Endothelial cell of umbilical vein (primary cell): Measurements from ENCODE around the gene ARL3. TPM values are rescaled to one million over a fixed set of nuclear protein-coding genes. Genes with fewer than 3 reads are reported as not detected.

Source experiments
- BruUV-seq: library from RNA; stranded (reverse); fragments of 400-500 nt; replicated peaks from 2 replicates; lab custom pipeline; 2021; lab: Mats Ljungman, UMichigan
- CTCF ChIA-PET: fragments of 300-600, 350-600 bp; sonication (Branson Sonifier 250); formaldehyde crosslinking; loops from one replicate; lab custom pipeline; 2021; ENCODE audit warnings: antibody characterized with exemption, inconsistent platforms; lab: Charles Lee
- POLR2A ChIA-PET: fragments of 300-600, 350-600 bp; sonication (Branson Sonifier 250); formaldehyde crosslinking; loops from one replicate; lab custom pipeline; 2021; ENCODE audit warnings: antibody characterized with exemption, inconsistent platforms; lab: Charles Lee
- DNase-seq: peaks from one replicate; pipeline ENCODE4 v3.0.0-alpha.2; 2011; ENCODE audit warnings: low read depth, low spot score
- FAIRE-seq: peaks from 2 replicates; lab custom pipeline; 2011; peaks lifted over from hg19 to GRCh38; lab: Jason Lieb, UNC
- H2AFZ ChIP-seq: 2 replicates; pipeline ENCODE4 v1.6.0; 2012; ENCODE audit warnings: low read depth, low read length, control low read depth, inconsistent platforms
- H3K27ac ChIP-seq: 2 replicates; pipeline ENCODE4 v1.5.1; 2011; ENCODE audit warnings: low read depth, mild to moderate bottlenecking, control low read depth, low read length, moderate library complexity; ENCODE audit not compliant: insufficient read depth
- H3K27me3 ChIP-seq, 2 experiments: 2 replicates each; pipeline versions ENCODE4 v1.6.0 to v1.6.1; 2011; ENCODE audit warnings: low read length in 2 of 2, mixed read lengths in 1 of 2; ENCODE audit not compliant: control insufficient read depth in 2 of 2, insufficient read depth in 2 of 2
- H3K36me3 ChIP-seq, 2 experiments: 2 replicates in 1 of 2; 3 replicates in 1 of 2; pipeline ENCODE4 v1.5.1; 2011; ENCODE audit warnings: low read length in 2 of 2, mild to moderate bottlenecking in 1 of 2, moderate library complexity in 1 of 2; ENCODE audit not compliant: control insufficient read depth in 2 of 2, insufficient read depth in 2 of 2; ENCODE audit errors: extremely low read depth in 1 of 2
- H3K4me1 ChIP-seq: 3 replicates; pipeline ENCODE4 v1.5.1; 2011; ENCODE audit warnings: mild to moderate bottlenecking, low read length; ENCODE audit not compliant: control insufficient read depth, insufficient read depth; ENCODE audit errors: extremely low read depth
- H3K4me2 ChIP-seq: 2 replicates; pipeline ENCODE4 v1.6.1; 2011; ENCODE audit warnings: low read length, control low read depth, mixed read lengths; ENCODE audit not compliant: insufficient read depth
- H3K4me3 ChIP-seq, 3 experiments: fragments of 200-600 bp in 1 of 3; sonication (generic), shearing (Covaris generic) in 1 of 3; replicated peaks in 1 of 3; 2 replicates each; pipeline ENCODE4 v1.5.1; 2011 to 2016; ENCODE audit warnings: control low read depth in 3 of 3, low read length in 3 of 3, mild to moderate bottlenecking in 2 of 3, inconsistent platforms in 1 of 3, low read depth in 1 of 3, moderate library complexity in 1 of 3; ENCODE audit not compliant: insufficient read depth in 1 of 3
- H3K79me2 ChIP-seq: 2 replicates; pipeline ENCODE4 v1.6.0; 2012; ENCODE audit warnings: low read length, inconsistent platforms; ENCODE audit not compliant: control insufficient read depth, insufficient read depth
- H3K9ac ChIP-seq: replicated peaks from 2 replicates; pipeline ENCODE3; 2011; ENCODE audit warnings: low read length, control low read depth; ENCODE audit not compliant: insufficient read depth; ENCODE audit errors: extremely low read depth
- H3K9me1 ChIP-seq: replicated peaks from 3 replicates; pipeline ENCODE4 v1.6.0; 2011; ENCODE audit warnings: mild to moderate bottlenecking, low read length; ENCODE audit not compliant: control insufficient read depth, insufficient read depth; ENCODE audit errors: extremely low read depth
- H3K9me3 ChIP-seq: replicated peaks from 2 replicates; pipeline ENCODE4 v1.5.1; 2012; ENCODE audit warnings: low read length, inconsistent platforms; ENCODE audit not compliant: control insufficient read depth, insufficient read depth
- H4K20me1 ChIP-seq: replicated peaks from 2 replicates; pipeline ENCODE3; 2011; ENCODE audit warnings: mild to moderate bottlenecking, low read length; ENCODE audit not compliant: control insufficient read depth, insufficient read depth; ENCODE audit errors: extremely low read depth
- CTCF ChIP-seq, 2 donors: IDR thresholded peaks; 1 replicate in 1 of 2; 2 replicates in 1 of 2; pipeline ENCODE4 v1.5.1; 2011; ENCODE audit warnings: low read length in 2 of 2, mild to moderate bottlenecking in 2 of 2, moderate library complexity in 2 of 2, control low read depth in 1 of 2, inconsistent platforms in 1 of 2, low read depth in 1 of 2; ENCODE audit not compliant: insufficient read depth in 1 of 2; ENCODE audit errors: extremely low read depth in 1 of 2
- GATA2 ChIP-seq: IDR thresholded peaks from 2 replicates; pipeline ENCODE4 v1.7.0; 2011; ENCODE audit warnings: low read depth, mild to moderate bottlenecking, moderate library complexity, mixed read lengths, low read length; ENCODE audit not compliant: insufficient read length, insufficient read depth
- JUN ChIP-seq: IDR thresholded peaks from 2 replicates; pipeline ENCODE4 v1.6.1; 2011; ENCODE audit warnings: borderline replicate concordance, low read depth; ENCODE audit not compliant: insufficient read length, insufficient read depth
- POLR2A ChIP-seq: IDR thresholded peaks from 2 replicates; pipeline ENCODE4 v1.6.1; 2012; ENCODE audit warnings: low read depth, mild to moderate bottlenecking, control low read depth, low read length
- POLR2AphosphoS5 ChIP-seq: IDR thresholded peaks from 2 replicates; pipeline ENCODE4 v1.6.1; 2012; ENCODE audit warnings: low read depth, mild to moderate bottlenecking, control low read depth, low read length, moderate library complexity; ENCODE audit not compliant: insufficient read depth
- dilution Hi-C: fragments of 300-500 bp; cut with MboI; formaldehyde crosslinking; loops from one replicate; pipeline ENCODE4 v1.15.0; 2019; ENCODE audit warnings: low sequenced_read_pairs; ENCODE audit not compliant: extremely low pct_ligation_motif_present
- intact Hi-C: fragments of 100-400 bp; cut with micrococcal nuclease; formaldehyde crosslinking; loops from one replicate; pipeline ENCODE4 v1.10.0; 2022
- polyA plus RNA-seq, 4 experiments: library from polyadenylated mRNA; depleted of rRNA in 3 of 4; stranded (reverse) in 3 of 4; unstranded in 1 of 4; fragments of >200 nt; gene quantifications; 2 replicates each; pipeline versions ENCODE4 v1.2.1 to v1.2.3, GENCODE V29; 2011 to 2012; ENCODE audit warnings: missing spikeins in 1 of 4
- total RNA-seq: library from RNA; stranded (reverse); gene quantifications from 2 replicates; pipeline ENCODE4 v1.2.3, GENCODE V29; 2021
- TF ChIP-seq, protein P1 (sequence below): IDR thresholded peaks from 2 replicates; pipeline ENCODE4 v1.6.1; 2011; ENCODE audit not compliant: insufficient read depth, insufficient read length

The ARL3 gene
- total and polyA plus RNA-seq, 2 donors (not counting 3 experiments of a cell fraction or from before 2014, with no cell fraction given), result 6.6 to 11.0 TPM

DNA sequence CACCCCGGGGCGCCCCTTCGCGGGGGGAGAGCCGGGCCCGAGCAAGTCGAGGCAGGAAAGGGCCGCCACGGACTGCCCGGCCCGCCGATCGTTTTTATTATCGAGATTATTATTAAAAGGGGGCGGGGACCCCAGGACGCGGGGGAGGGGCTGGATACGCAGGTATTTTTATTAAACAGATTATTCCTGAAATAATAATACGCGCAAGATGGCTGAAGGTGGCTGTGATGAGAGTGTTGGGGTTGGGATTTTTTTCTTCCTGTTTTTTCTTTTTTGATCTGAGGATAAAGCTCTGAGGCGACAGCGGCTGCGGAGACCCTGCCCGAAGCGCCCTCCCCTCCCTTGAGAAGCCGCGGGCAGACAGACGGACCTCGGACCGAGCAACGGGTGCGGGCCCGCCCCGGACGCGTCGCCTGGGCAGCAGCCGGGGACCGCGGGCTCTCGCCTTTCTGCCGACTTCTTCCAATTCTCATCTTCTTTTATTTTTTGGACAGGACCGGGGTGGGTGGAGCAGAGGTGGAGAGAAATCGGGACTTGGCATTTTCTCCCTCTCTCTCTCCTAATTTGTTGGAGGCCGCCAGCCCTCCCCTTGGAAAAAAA, 71.4 kb downstream of the ARL3 start:
- DNase-seq, result peak; percentile 62
- FAIRE-seq, result peak; percentile 63
- Histone ChIP-seq H2AFZ (no peak overlapping the region), H3K4me3 (peak overlapping the region; percentile 56 to 86 (median 69)), H3K36me3 (no peaks in the 10 kb centered on the region), H4K20me1 (no peaks in the 10 kb centered on the region), H3K9me3 (no peaks in the 10 kb centered on the region), H3K79me2 (peaks cover 39% of the 10 kb centered on the region), H3K9ac (peak overlapping the region; percentile 84), H3K27ac (peak overlapping the region; percentile 86), H3K4me2 (peak overlapping the region; percentile 72), H3K27me3 (no peaks in the 10 kb centered on the region), H3K4me1 (peaks cover 19% of the 10 kb centered on the region), H3K9me1 (no peaks in the 10 kb centered on the region)
- POLR2A ChIA-PET, result interaction anchor here (1.0 to 1.3 kb wide), 4 partner anchors 10 to 46 kb away, joined by 3 to 7 read pairs (median 6); no protein-coding TSS in a partner anchor
- TSS peak; percentile 20 for BruUV-seq
- intact Hi-C loops (loop anchor here (1.0 to 2.0 kb wide), 4 partner anchors 10 to 140 kb away; partner anchors contain the start of gene SUFU), dilution Hi-C loops (no loop called here)
- TF ChIP-seq JUN (no peak), GATA2 (no peak), POLR2AphosphoS5 (peak; percentile 3), POLR2A (peak; percentile 24), CTCF (IDR thresholded peaks at IDR 0.05; ENCODE audit: extremely low read depth in 1 of 2, insufficient read depth in 1 of 2, low read depth in 1 of 2, low read length in 2 of 2) (no peak)
- TF ChIP-seq, protein P1, sequence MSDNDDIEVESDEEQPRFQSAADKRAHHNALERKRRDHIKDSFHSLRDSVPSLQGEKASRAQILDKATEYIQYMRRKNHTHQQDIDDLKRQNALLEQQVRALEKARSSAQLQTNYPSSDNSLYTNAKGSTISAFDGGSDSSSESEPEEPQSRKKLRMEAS, result no peak
- CTCF ChIA-PET, result interaction anchor here (1.1 to 6.9 kb wide), 10 partner anchors 13 to 139 kb away, joined by 3 to 110 read pairs (median 4); partner anchors contain the start of gene SUFU
